Fibroblast of mammary gland (primary cell): ENCODE data around the gene PLCXD3.
"Not testable (repeated sequence)": the region's sequence is repeated elsewhere in the genome, so short reads cannot be mapped to it uniquely, and the experiment has no call there.

Experiments used
- DNase-seq: peaks from one replicate; pipeline ENCODE4 v3.0.0-alpha.2; 2010; ENCODE audit warnings: low read depth
- H3K4me3 ChIP-seq: 2 replicates; pipeline ENCODE4 v1.5.1; 2011; ENCODE audit warnings: low read depth, mild to moderate bottlenecking, low read length, moderate library complexity; ENCODE audit not compliant: control insufficient read depth
- CTCF ChIP-seq: conservative IDR thresholded peaks from 2 replicates; pipeline ENCODE4 v1.5.1; 2011; ENCODE audit warnings: low read depth, low read length, inconsistent platforms; ENCODE audit not compliant: control insufficient read depth, insufficient read depth

Gene PLCXD3

GRCh38 chr5:41503860-41504259 lies 6.5 kb downstream of the PLCXD3 start:
- TF ChIP-seq CTCF: no peak
- no peak for DNase-seq

GRCh38 chr5:41503310-41503709 lies 7.1 kb downstream of the PLCXD3 start:
- peak; percentile 32 for DNase-seq
- no peak for TF ChIP-seq CTCF
- H3K4me3 ChIP-seq: no peak overlapping the region

More at GRCh38 chr5:41503860-41504259, 6.5 kb downstream of the PLCXD3 start:
- H3K4me3 ChIP-seq: no peak overlapping the region

- not testable (repeated sequence) for DNase-seq, H3K4me3 ChIP-seq
These were observed 16.8 kb downstream of the PLCXD3 start for GRCh38 chr5:41493490-41494126.

- no peak for TF ChIP-seq CTCF
- no peak for DNase-seq
- no peak overlapping the region for H3K4me3 ChIP-seq
These were observed 24.9 kb downstream of the PLCXD3 start for GRCh38 chr5:41485533-41485932.

GRCh38 chr5:41482715-41483114 lies 27.7 kb downstream of the PLCXD3 start:
- DNase-seq: no peak
- TF ChIP-seq CTCF: no peak
- H3K4me3 ChIP-seq: no peak overlapping the region

- no peak for DNase-seq
- TF ChIP-seq CTCF: no peak
- H3K4me3 ChIP-seq: no peak overlapping the region
These were observed 28.2 kb downstream of the PLCXD3 start for GRCh38 chr5:41482173-41482572.

GRCh38 chr5:41471571-41472208 lies 38.7 kb downstream of the PLCXD3 start:
- not testable (repeated sequence) for DNase-seq, H3K4me3 ChIP-seq
